ENCODE measurements around the gene GPSM1.

DNA sequence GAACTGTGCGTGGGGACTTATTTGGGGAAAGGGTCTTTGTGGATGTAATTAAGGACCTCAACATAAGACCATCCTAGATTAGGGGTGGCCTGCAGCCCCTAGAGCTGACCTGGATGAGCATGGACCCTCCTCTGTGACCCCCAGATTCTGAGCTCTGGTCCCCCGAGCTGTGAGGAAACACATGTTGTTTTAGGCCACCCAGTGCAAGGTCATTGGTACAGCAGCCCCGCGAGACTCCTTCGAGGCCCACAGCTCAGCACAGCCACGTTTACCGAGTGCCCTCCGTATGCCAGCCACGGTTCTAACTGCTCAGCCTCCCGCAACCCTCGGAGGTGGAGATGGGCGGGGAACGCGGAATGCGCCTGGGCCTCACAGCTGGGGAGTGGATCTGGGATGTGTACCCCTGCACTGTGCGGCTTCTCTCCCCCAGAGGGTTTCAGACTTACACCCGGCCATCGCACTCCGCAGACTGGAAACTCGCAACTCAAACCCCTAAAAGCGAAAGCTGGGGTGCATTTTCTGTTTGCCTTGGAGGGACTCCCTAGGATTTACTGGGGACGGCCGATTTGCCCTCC, 4.5 kb upstream of the GPSM1 start:
- TF ChIP-seq HDGF (IDR thresholded peaks at IDR 0.05; ENCODE audit: borderline replicate concordance) (no peak), ELF4 (IDR thresholded peaks at IDR 0.05) (no peak), FOXK2 (IDR thresholded peaks at IDR 0.05) (no peak)

All from HEK293T (cell line).